GM06990 (cell line): ENCODE results near the gene ANXA8L1.
"Not testable (repeated sequence)": the region's sequence is repeated elsewhere in the genome, so short reads cannot be mapped to it uniquely, and the experiment has no call there.

ENCODE experiments used
- DNase-seq: peaks from one replicate; pipeline ENCODE4 v3.0.0-alpha.2; 2011; ENCODE audit not compliant: insufficient read length; ENCODE audit errors: extremely low read depth
- H3K27me3 ChIP-seq: replicated peaks from 2 replicates; pipeline ENCODE4 v1.6.0; 2011; ENCODE audit warnings: low read length; ENCODE audit not compliant: control insufficient read depth, insufficient read depth
- H3K36me3 ChIP-seq: 2 replicates; pipeline ENCODE4 v1.5.1; 2011; ENCODE audit warnings: low read length; ENCODE audit not compliant: control insufficient read depth, insufficient read depth
- H3K4me3 ChIP-seq: replicated peaks from 2 replicates; pipeline ENCODE4 v1.5.1; 2011; ENCODE audit warnings: low read depth, mild to moderate bottlenecking, control low read depth, low read length
- TF ChIP-seq, protein P1 (sequence below): IDR thresholded peaks from 2 replicates; pipeline ENCODE4 v1.5.1; 2011; ENCODE audit warnings: low read length, control low read depth, mild to moderate bottlenecking, inconsistent platforms; ENCODE audit not compliant: insufficient read depth, poor library complexity, severe bottlenecking

ANXA8L1 gene

DNA sequence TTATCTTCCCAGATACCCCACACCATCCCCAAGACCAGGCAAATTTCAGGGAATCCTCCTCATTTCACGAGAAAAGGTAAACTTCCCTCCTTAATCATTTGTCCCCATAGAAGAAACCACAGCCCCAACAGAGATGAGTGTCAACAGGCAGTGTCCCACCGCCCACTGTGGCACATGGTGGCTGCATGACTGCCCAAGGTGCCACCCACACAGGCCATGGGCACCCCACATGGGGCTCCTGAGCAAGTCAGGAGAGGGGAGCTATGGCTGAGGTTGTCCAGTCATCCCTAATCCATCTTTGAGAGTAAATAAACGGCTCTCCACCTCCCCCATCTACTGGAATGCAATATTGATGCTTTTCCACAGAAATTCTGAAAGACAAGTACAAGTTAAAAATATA is 44.7 kb upstream of the ANXA8L1 start:
- Histone ChIP-seq H3K27me3 (no peaks in the 10 kb centered on the region; the same call in 1 of the 2 replicates), H3K36me3 (no peaks in the 10 kb centered on the region), H3K4me3 (no peak overlapping the region)
- TF ChIP-seq, protein P1, sequence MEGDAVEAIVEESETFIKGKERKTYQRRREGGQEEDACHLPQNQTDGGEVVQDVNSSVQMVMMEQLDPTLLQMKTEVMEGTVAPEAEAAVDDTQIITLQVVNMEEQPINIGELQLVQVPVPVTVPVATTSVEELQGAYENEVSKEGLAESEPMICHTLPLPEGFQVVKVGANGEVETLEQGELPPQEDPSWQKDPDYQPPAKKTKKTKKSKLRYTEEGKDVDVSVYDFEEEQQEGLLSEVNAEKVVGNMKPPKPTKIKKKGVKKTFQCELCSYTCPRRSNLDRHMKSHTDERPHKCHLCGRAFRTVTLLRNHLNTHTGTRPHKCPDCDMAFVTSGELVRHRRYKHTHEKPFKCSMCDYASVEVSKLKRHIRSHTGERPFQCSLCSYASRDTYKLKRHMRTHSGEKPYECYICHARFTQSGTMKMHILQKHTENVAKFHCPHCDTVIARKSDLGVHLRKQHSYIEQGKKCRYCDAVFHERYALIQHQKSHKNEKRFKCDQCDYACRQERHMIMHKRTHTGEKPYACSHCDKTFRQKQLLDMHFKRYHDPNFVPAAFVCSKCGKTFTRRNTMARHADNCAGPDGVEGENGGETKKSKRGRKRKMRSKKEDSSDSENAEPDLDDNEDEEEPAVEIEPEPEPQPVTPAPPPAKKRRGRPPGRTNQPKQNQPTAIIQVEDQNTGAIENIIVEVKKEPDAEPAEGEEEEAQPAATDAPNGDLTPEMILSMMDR, result no peak
- no peak for DNase-seq

DNA sequence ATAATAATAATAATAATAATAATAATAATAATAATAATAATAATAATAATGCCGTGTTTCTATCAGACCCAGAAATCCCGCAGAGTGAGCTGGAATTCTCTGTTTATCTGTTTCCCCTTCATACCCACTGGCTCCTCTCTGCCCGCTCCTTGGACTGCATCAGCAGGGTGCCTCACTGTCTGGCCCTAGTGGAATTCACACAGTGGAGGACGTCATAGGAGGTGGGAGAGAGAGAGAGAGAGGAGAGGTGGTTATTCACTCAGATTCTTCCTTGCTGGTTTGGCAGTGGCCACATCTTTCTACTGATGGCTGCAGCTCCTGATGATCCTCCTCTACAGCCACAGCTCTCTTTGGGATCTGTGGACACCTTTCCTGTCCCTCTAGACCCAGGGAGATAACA is 10.1 kb upstream of the ANXA8L1 start:
- not testable (repeated sequence) for H3K27me3 ChIP-seq, DNase-seq, H3K4me3 ChIP-seq, H3K36me3 ChIP-seq

DNA sequence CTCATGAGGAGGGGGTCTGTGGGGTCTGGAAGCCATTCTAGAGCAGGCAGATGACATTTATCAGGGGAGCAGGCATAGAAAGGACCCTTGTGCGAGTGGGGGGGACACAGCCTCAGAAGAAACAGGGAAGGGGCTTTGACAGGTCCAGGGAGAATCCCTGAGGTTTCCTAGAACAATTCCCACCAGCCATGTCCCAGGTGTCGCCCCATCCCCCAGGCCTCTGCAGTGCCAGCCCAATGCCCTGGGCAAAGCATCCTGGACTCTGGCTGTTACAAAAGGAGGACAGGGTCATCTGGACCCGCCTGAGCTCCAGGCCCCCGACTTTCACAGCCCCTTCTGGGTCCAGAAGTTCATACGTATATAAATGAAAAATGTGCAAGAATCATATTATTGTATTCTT is 8.4 kb upstream of the ANXA8L1 start:
- not testable (repeated sequence) for H3K27me3 ChIP-seq, DNase-seq, H3K4me3 ChIP-seq, H3K36me3 ChIP-seq

DNA sequence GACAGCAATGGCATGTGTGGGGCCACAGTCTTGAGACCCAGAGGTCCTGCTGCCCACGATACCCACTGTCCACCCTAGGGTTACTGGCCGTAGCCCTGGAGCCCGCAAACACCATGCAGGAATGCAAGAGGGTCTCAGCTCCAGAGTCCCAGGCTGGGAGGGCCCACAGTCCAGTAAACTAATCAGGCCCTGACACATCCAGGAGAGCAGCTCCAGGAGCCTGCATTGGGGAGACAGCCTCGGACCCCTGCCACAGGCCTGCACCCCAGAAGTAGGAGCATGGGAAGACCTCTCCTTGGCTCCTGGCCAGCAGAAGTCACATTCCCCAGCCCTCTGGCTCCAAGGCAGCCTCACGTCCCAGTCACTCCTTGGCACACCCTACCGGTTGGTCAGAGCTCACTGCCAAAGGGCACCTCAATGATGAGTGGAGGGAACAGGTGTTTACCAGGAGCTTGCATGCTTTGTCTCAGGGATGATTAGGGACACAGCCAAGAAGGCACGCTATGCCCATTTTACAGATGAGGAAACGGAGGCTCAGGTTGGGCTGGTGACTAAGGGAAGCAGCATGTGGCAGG is 7.8 kb upstream of the ANXA8L1 start:
- not testable (repeated sequence) for H3K36me3 ChIP-seq, H3K4me3 ChIP-seq, H3K27me3 ChIP-seq, DNase-seq

DNA sequence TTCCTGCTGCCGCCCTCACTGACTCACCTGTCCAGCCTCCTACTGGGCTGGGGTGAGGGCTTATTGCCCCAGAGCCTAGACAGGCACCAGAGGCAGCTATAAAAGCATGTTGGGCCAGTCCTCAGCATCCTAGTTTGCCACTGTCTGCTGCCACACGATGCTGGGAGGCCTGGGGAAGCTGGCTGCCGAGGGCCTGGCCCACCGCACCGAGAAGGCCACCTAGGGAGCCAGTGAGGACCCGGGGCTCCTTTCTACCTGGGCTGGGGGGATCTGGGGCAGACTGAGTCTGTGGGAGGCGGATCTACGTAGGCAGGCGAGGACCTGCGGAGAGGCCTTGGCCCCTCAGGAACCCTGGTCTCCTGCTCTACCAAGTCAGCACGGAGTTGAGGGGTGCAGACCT is 6.6 kb upstream of the ANXA8L1 start:
- not testable (repeated sequence) for H3K4me3 ChIP-seq, H3K27me3 ChIP-seq

DNA sequence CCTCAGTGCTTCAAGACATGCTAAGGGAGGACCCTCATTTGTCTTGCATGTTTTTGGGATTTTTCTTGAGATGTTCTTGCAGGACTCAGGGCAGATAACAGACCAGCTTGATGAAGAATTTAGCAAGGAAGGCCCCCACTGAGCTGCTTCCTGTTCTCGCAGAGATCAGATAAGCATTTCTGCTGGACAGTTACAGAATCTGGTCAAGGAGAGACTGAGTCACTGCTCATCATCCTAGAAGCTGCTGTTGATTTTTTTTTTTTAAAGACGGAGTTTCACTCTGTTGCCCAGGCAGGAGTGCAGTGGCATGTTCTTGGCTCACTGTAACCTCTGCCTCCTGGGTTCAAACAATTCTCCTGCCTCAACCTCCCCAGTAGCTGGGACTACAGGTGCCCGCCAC is 1.2 kb upstream of the ANXA8L1 start:
- not testable (repeated sequence) for H3K4me3 ChIP-seq, DNase-seq

More for the DNA sequence above, 6.6 kb upstream of the ANXA8L1 start:
- H3K36me3 ChIP-seq, DNase-seq: not testable (repeated sequence)

DNA sequence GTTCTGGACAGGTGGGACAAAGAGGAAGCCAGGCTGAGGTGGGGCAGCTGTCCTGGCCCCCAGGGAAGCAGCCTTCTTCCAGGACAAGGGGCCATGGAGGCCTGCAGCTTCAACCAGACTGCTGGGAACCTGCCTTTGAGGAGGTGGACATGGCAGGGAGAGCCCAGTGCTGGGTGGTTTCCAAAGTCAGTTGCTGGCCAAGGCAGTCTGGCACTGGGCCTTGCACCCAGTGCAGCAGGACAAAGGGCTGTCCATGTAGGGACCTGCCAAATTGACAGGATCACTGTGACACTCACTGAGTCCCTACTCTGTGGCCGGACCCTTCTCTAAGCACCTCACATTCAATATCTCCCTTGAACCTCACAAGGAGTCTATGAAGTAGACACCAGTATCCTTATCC is 1.4 kb downstream of the ANXA8L1 start:
- H3K4me3 ChIP-seq, H3K27me3 ChIP-seq, DNase-seq, H3K36me3 ChIP-seq: not testable (repeated sequence)

More for the DNA sequence above, 1.2 kb upstream of the ANXA8L1 start:
- H3K36me3 ChIP-seq, H3K27me3 ChIP-seq: not testable (repeated sequence)

DNA sequence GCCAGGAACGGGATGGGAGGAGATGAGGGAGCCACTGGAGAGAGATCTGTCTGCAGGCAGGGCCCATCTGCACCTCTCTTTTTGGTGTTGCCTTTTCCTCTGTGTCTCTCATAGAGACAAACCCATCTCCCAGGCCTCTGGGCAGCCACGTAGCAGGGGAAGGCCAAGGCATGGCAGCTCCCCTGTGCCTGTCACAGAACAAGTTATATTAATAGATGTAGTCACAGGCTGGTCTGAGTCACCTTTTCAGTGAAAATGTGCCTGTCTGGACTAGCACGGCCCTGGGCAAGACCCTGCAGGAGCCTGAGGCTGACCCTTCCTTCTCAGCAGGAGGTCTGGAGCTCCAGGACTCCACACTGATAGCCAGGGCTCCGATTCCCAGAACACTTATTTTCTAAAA is 2.1 kb downstream of the ANXA8L1 start:
- not testable (repeated sequence) for DNase-seq, H3K36me3 ChIP-seq, H3K27me3 ChIP-seq, H3K4me3 ChIP-seq

DNA sequence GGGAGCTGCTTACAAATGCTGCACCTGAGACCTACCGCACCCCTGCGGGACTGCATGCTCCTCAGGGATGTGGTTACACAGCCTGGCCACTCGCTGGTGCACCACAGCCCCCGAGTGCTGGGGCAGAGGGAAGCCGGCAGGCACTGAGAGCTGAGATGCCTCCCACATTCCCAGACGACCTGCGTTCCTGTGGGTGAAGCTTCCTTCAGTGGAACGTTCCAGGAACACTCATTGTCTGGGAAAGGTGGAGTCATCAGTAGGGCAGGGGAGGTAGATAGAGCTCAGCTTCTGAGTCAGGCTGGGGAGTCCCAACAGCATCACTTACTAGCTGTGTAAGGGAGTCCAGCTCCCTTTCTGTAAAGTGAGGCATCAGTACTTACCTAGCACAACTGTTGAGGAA is 2.5 kb downstream of the ANXA8L1 start:
- DNase-seq, H3K4me3 ChIP-seq, H3K36me3 ChIP-seq, H3K27me3 ChIP-seq: not testable (repeated sequence)

DNA sequence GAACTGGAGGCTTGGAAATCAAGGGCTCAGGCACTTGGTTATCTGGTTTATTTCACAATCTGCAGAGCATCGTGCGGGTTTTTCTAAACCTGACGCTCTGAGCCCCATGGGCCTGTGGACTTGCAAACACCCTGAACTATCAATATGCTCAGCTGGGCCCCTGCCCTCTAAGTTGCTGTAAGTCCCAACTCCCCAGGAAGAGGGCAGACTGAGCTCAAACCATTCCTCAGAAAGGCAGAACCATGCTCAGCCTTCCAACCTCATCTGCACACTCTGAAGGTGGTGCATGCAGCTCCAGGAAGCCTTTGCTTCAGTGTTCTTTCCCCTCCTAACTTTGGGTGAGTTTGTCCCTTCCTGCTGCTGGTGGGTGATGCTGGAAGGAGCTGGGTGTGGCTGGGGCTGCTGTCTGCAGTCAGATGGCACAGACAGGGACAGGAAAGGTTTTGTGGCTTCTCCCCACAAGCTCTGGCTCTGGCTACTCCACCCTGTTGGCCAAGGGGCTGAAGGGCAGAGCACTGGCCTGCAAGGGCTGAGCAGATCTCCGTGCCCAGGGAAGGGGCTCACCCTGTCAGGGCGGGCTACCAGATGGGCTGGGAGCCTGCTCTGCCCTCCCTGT is 3.8 kb downstream of the ANXA8L1 start:
- DNase-seq, H3K4me3 ChIP-seq, H3K27me3 ChIP-seq, H3K36me3 ChIP-seq: not testable (repeated sequence)

DNA sequence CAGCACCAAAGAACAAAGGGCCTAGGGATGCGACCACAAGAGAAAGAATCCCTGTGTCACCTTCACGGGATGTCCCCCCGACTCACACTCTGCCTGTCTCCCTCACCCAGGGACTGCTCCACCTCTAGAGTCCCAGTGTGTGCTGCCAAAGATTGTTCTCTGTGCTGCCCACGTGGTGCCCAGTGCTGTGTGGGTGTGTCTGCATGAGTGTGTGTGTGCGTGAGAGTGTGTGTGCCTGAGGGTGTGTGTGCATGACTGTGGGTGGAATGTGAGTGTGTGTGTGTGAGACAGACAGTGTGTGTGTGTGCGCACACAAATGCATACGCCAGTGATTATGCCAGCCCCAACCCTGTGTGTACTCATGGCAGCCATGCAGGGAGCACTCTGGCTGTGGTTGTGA is 10.3 kb downstream of the ANXA8L1 start:
- not testable (repeated sequence) for H3K36me3 ChIP-seq, H3K27me3 ChIP-seq, H3K4me3 ChIP-seq, DNase-seq

DNA sequence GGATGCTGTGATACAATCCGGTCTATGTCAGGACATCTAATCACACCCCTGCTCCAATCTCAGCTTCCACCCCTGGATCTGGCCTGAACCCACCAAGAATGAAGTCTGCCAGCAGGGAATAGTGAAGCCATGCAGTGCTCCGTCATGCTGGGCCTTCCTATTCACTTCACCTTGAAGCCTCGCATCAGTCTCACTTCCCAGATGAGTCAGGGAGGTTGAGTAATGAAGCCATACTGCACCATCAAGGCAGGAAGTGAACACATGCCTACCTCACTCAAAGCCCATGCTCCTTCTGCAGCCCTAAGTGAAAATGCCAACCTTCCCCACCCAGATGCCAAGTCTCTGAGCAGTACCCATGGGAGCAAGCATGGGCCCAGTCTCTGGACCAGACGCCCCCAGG is 11.1 kb downstream of the ANXA8L1 start:
- not testable (repeated sequence) for H3K27me3 ChIP-seq, H3K36me3 ChIP-seq, H3K4me3 ChIP-seq, DNase-seq

DNA sequence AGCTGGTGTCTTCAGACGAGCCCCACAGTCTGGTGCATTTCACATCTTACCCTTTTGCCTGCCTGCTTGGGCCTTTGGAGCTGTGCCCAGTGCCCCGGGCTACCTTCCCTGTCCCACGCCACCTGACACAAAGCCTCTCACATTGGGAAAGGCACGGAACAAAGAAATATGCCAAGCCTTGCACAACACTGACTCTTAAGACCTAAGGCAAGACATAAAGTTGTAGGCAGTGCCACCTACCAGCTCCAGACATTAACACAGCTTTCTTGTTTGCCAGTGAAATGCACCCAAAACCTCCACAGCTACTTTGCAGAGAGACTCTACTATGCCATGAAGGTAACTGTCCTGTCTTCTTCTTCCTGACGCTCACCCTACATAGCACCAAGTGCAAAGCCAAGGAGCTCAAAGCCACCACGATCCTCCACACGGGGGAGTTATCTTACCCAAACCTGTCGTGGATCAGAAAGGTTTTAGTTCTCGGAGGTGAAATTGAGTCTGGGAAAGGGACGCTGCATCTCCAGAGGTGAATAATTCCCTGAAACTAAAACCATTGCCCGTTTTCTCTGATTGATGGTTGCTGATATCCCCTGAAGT is 11.8 kb downstream of the ANXA8L1 start:
- DNase-seq, H3K27me3 ChIP-seq, H3K36me3 ChIP-seq, H3K4me3 ChIP-seq: not testable (repeated sequence)
